H1 (cell line): ENCODE data around the gene C2orf76. TPM values are rescaled to one million over a fixed set of nuclear protein-coding genes. Genes with fewer than 3 reads are reported as not detected.
A peak's percentile ranks its signal among the peaks of the same experiment; 100 is the strongest.
"Not testable (repeated sequence)": the region's sequence is repeated elsewhere in the genome, so short reads cannot be mapped to it uniquely, and the experiment has no call there.

ENCODE experiments used
- CTCF ChIA-PET: fragments of 300-600 bp; sonication (Branson Sonifier 250); formaldehyde crosslinking; loops from one replicate; lab custom pipeline; 2021; ENCODE audit not compliant: partially characterized antibody; lab: Charles Lee
- POLR2A ChIA-PET: fragments of 300-600 bp; sonication (Branson Sonifier 250); formaldehyde crosslinking; loops from one replicate; lab custom pipeline; 2021; ENCODE audit warnings: inconsistent platforms; ENCODE audit not compliant: partially characterized antibody; lab: Charles Lee
- DNase-seq, 2 experiments: peaks; one replicate each; pipeline versions ENCODE4 v3.0.0 to v3.0.0-alpha.2; 2010 to 2022; ENCODE audit warnings: low spot score in 2 of 2, low read depth in 1 of 2, mixed read lengths in 1 of 2
- FAIRE-seq: peaks from 2 replicates; lab custom pipeline; 2011; peaks lifted over from hg19 to GRCh38; lab: Jason Lieb, UNC
- H2AFZ ChIP-seq: 2 replicates; pipeline ENCODE4 v1.8.1; 2012; ENCODE audit warnings: low read length, inconsistent platforms
- H2AK5ac ChIP-seq: 2 replicates; pipeline ENCODE4 v1.6.1; 2013; ENCODE audit warnings: low read depth, low read length
- H2BK120ac ChIP-seq: replicated peaks from 2 replicates; pipeline ENCODE3; 2013; ENCODE audit warnings: low read depth, low read length, inconsistent platforms
- H2BK12ac ChIP-seq: 2 replicates; pipeline ENCODE4 v1.6.1; 2013; ENCODE audit warnings: low read depth, low read length
- H2BK15ac ChIP-seq: 2 replicates; pipeline ENCODE4 v1.6.1; 2013; ENCODE audit warnings: low read length
- H2BK20ac ChIP-seq: 2 replicates; pipeline ENCODE4 v1.6.1; 2013; ENCODE audit warnings: low read length
- H2BK5ac ChIP-seq: 2 replicates; pipeline ENCODE4 v1.6.1; 2013; ENCODE audit warnings: low read depth, low read length
- H3K14ac ChIP-seq: 2 replicates; pipeline ENCODE4 v1.6.1; 2013; ENCODE audit warnings: inconsistent platforms; ENCODE audit not compliant: insufficient read length
- H3K18ac ChIP-seq: 2 replicates; pipeline ENCODE4 v1.6.1; 2013; ENCODE audit warnings: low read length; ENCODE audit errors: extremely low read depth
- H3K23ac ChIP-seq: 2 replicates; pipeline ENCODE4 v1.6.1; 2013; ENCODE audit warnings: inconsistent platforms; ENCODE audit not compliant: insufficient read length
- H3K23me2 ChIP-seq: 2 replicates; pipeline ENCODE4 v1.6.1; 2013; ENCODE audit warnings: low read depth, low read length
- H3K27ac ChIP-seq: 2 replicates; pipeline ENCODE4 v1.6.1; 2011; ENCODE audit warnings: low read depth, low read length, inconsistent platforms
- H3K27me3 ChIP-seq, 4 experiments: replicated peaks in 1 of 4; 1 replicate in 1 of 4; 2 replicates in 3 of 4; pipeline versions ENCODE4 v1.6.1 to v1.8.1; 2011 to 2013; ENCODE audit warnings: low read length in 3 of 4, mild to moderate bottlenecking in 3 of 4, inconsistent platforms in 2 of 4, mixed read lengths in 2 of 4, moderate library complexity in 1 of 4; ENCODE audit not compliant: control insufficient read depth in 3 of 4, insufficient read depth in 3 of 4; ENCODE audit errors: extremely low read depth in 1 of 4
- H3K36me3 ChIP-seq, 4 experiments: 2 replicates each; pipeline versions ENCODE4 v1.6.1 to v1.8.1; 2011 to 2013; ENCODE audit warnings: mild to moderate bottlenecking in 4 of 4, low read length in 3 of 4, moderate library complexity in 2 of 4, control low read depth in 1 of 4, inconsistent platforms in 1 of 4; ENCODE audit not compliant: insufficient read depth in 4 of 4, control insufficient read depth in 2 of 4
- H3K4ac ChIP-seq: replicated peaks from 2 replicates; pipeline ENCODE3; 2013; ENCODE audit warnings: low read length, low read depth, mixed read lengths, inconsistent platforms; ENCODE audit not compliant: insufficient read length
- H3K4me1 ChIP-seq, 4 experiments: replicated peaks in 1 of 4; 1 replicate in 1 of 4; 2 replicates in 3 of 4; pipeline versions ENCODE4 v1.6.1 to v1.8.1; 2011 to 2013; ENCODE audit warnings: low read length in 3 of 4, inconsistent platforms in 2 of 4, mixed read lengths in 1 of 4; ENCODE audit not compliant: insufficient read depth in 4 of 4, control insufficient read depth in 3 of 4
- H3K4me2 ChIP-seq, 2 experiments: 2 replicates each; pipeline versions ENCODE4 v1.6.1 to v1.8.1; 2011 to 2013; ENCODE audit warnings: low read depth in 2 of 2, low read length in 2 of 2, control low read depth in 1 of 2, inconsistent platforms in 1 of 2, mild to moderate bottlenecking in 1 of 2; ENCODE audit not compliant: insufficient read depth in 1 of 2
- H3K4me3 ChIP-seq, 4 experiments: fragments of 200-600, 300-600 bp in 1 of 4; sonication (generic), shearing (Covaris generic), sonication (Bioruptor Twin) in 1 of 4; 2 replicates each; pipeline versions ENCODE4 v1.5.1 to v1.8.1; 2011 to 2016; ENCODE audit warnings: low read length in 4 of 4, low read depth in 3 of 4, control low read depth in 2 of 4, inconsistent platforms in 2 of 4, mild to moderate bottlenecking in 2 of 4, mixed read lengths in 1 of 4, moderate library complexity in 1 of 4; ENCODE audit not compliant: insufficient read depth in 2 of 4; ENCODE audit errors: extremely low read depth in 1 of 4
- H3K56ac ChIP-seq: replicated peaks from 2 replicates; pipeline ENCODE3; 2013; ENCODE audit warnings: low read depth, mild to moderate bottlenecking, mixed read lengths, low read length, inconsistent platforms; ENCODE audit not compliant: insufficient read length
- H3K79me1 ChIP-seq: 2 replicates; pipeline ENCODE4 v1.6.1; 2013; ENCODE audit warnings: low read depth, low read length, control low read depth
- H3K79me2 ChIP-seq, 2 experiments: 2 replicates each; pipeline versions ENCODE4 v1.6.1 to v1.8.1; 2012 to 2013; ENCODE audit warnings: low read length in 2 of 2, mild to moderate bottlenecking in 2 of 2, inconsistent platforms in 1 of 2; ENCODE audit not compliant: insufficient read depth in 2 of 2, control insufficient read depth in 1 of 2
- H3K9ac ChIP-seq, 4 experiments: replicated peaks in 1 of 4; 1 replicate in 1 of 4; 2 replicates in 3 of 4; pipeline versions ENCODE4 v1.6.1 to v1.8.1; 2011 to 2013; ENCODE audit warnings: low read depth in 3 of 4, low read length in 3 of 4, control low read depth in 2 of 4, mild to moderate bottlenecking in 2 of 4, moderate library complexity in 2 of 4, inconsistent platforms in 1 of 4; ENCODE audit errors: extremely low read depth in 1 of 4
- H3K9me3 ChIP-seq, 2 experiments: 2 replicates each; pipeline versions ENCODE4 v1.6.1 to v1.8.1; 2012 to 2013; ENCODE audit warnings: mild to moderate bottlenecking in 2 of 2, moderate library complexity in 2 of 2, control low read depth in 1 of 2, inconsistent platforms in 1 of 2, low read depth in 1 of 2, low read length in 1 of 2, mixed read lengths in 1 of 2; ENCODE audit not compliant: insufficient read depth in 2 of 2
- H4K20me1 ChIP-seq, 2 experiments: replicated peaks in 1 of 2; 2 replicates each; pipeline versions ENCODE3 to v1.8.1; 2011 to 2013; ENCODE audit warnings: inconsistent platforms in 2 of 2, low read length in 2 of 2, mild to moderate bottlenecking in 1 of 2; ENCODE audit not compliant: insufficient read depth in 2 of 2, control insufficient read depth in 1 of 2
- H4K5ac ChIP-seq: 2 replicates; pipeline ENCODE4 v1.6.1; 2013; ENCODE audit warnings: low read length, low read depth, mixed read lengths, inconsistent platforms; ENCODE audit not compliant: insufficient read length
- H4K8ac ChIP-seq: 2 replicates; pipeline ENCODE4 v1.8.0; 2013; ENCODE audit warnings: mild to moderate bottlenecking, moderate library complexity, low read length, inconsistent platforms; ENCODE audit not compliant: insufficient read depth; ENCODE audit errors: extremely low read depth
- H4K91ac ChIP-seq: replicated peaks from 2 replicates; pipeline ENCODE3; 2013; ENCODE audit warnings: low read length, mixed read lengths, inconsistent platforms; ENCODE audit not compliant: insufficient read length
- WGBS, 2 experiments: shearing (Covaris generic) in 1 of 2; methylation state at CpG; one replicate each; pipeline versions ENCODE4 v1.1.6 to v1.1.7; 2013 to 2015; ENCODE audit warnings: low lambda C conversion rate in 2 of 2, mixed read lengths in 2 of 2, inconsistent platforms in 1 of 2, low coverage in 1 of 2, missing lambda C conversion rate in 1 of 2; ENCODE audit not compliant: insufficient replicate concordance in 2 of 2, insufficient coverage in 1 of 2, insufficient read length in 1 of 2; ENCODE audit errors: extremely low coverage in 1 of 2, missing lambda C conversion rate in 1 of 2; 5-methylcytosine and 5-hydroxymethylcytosine counted together
- polyA plus RNA-seq, 7 experiments: library from polyadenylated mRNA; depleted of rRNA in 3 of 7; stranded (reverse) in 5 of 7; unstranded in 2 of 7; fragments of >200 nt in 5 of 7; fragments of 200-250 nt in 2 of 7; gene quantifications; 1 replicate in 5 of 7; 2 replicates in 1 of 7; 4 replicates in 1 of 7; pipeline versions ENCODE4 v1.2.1 to v1.2.3, GENCODE V29; 2011 to 2013; ENCODE audit warnings: missing spikeins in 2 of 7, mixed read lengths in 2 of 7
- total RNA-seq: library from RNA; stranded (reverse); fragmentation: NEBNext Ultra II Directional; extraction: Animal tissue kit (Norgen Biotek cat#: 25700); gene quantifications from 2 replicates; pipeline ENCODE4 v1.2.1, GENCODE V29; 2021

C2orf76 gene
- total and polyA plus RNA-seq, 2 of the 8 experiments (the other 6 are each of a cell fraction or from before 2014, with no cell fraction given), result 4.4 to 5.0 TPM

- H2BK120ac ChIP-seq, H2AK5ac ChIP-seq, H3K36me3 ChIP-seq, FAIRE-seq, H3K18ac ChIP-seq, H4K91ac ChIP-seq, POLR2A ChIA-PET, H3K4ac ChIP-seq, H3K27ac ChIP-seq, H4K5ac ChIP-seq, H2BK12ac ChIP-seq, H4K8ac ChIP-seq, H3K14ac ChIP-seq, H3K9ac ChIP-seq, H3K4me3 ChIP-seq, H2BK15ac ChIP-seq, H2BK20ac ChIP-seq, H2AFZ ChIP-seq, H3K4me2 ChIP-seq, H3K23me2 ChIP-seq, H3K79me2 ChIP-seq, H2BK5ac ChIP-seq, H3K23ac ChIP-seq, CTCF ChIA-PET, H3K9me3 ChIP-seq, H3K4me1 ChIP-seq, H4K20me1 ChIP-seq, H3K27me3 ChIP-seq, H3K79me1 ChIP-seq, H3K56ac ChIP-seq: not testable (repeated sequence)
- 88% methylated on average over 2 of the region's 2 CpGs; no CpG with 5 or more reads in 1 of the 2 experiments for WGBS, 2 experiments
- DNase-seq, result peak in 1 of 2 experiments; percentile 19
These were observed 88.2 kb downstream of the C2orf76 start for GRCh38 chr2:119278385-119278784.
